Activated naive CD4-positive, alpha-beta T cell treated with Interleukin-2 at 50 U/mL for 16 hours (primary cell): Measurements from ENCODE around the gene GLOD5.
"Not testable (repeated sequence)": the region's sequence is repeated elsewhere in the genome, so short reads cannot be mapped to it uniquely, and the experiment has no call there.

ENCODE experiments used
- DNase-seq: peaks from one replicate; pipeline ENCODE4 v3.0.0-alpha.2; 2020

The GLOD5 gene

GRCh38 chrX:48798318-48798717, 36.8 kb downstream of the GLOD5 start:
- DNase-seq = no peak

- no peak for DNase-seq
Observed at GRCh38 chrX:48800574-48801279, 39.2 kb downstream of the GLOD5 start.

- DNase-seq = peak; percentile 95
Observed at GRCh38 chrX:48801280-48802088, 39.9 kb downstream of the GLOD5 start, which contains the start of gene HDAC6. Gene HDAC6 (plus strand): TSS chrX:48802067. CDS start chrX:48802693, 626 bp downstream.

GRCh38 chrX:48802089-48802904, 40.8 kb downstream of the GLOD5 start:
- peak; percentile 72 for DNase-seq

- DNase-seq = no peak
Observed at GRCh38 chrX:48802905-48803200, 41.3 kb downstream of the GLOD5 start.

- DNase-seq = no peak
Observed at GRCh38 chrX:48806081-48806480, 44.5 kb downstream of the GLOD5 start.

GRCh38 chrX:48813644-48814043, 52.1 kb downstream of the GLOD5 start:
- DNase-seq = no peak

- DNase-seq = no peak
Observed at GRCh38 chrX:48814722-48815121, 53.2 kb downstream of the GLOD5 start.

GRCh38 chrX:48815266-48815665, 53.7 kb downstream of the GLOD5 start:
- DNase-seq = no peak

GRCh38 chrX:48816014-48816810, 54.7 kb downstream of the GLOD5 start:
- DNase-seq = no peak

- no peak for DNase-seq
Observed at GRCh38 chrX:48818098-48818497, 56.6 kb downstream of the GLOD5 start.

- no peak for DNase-seq
Observed at GRCh38 chrX:48818866-48819265, 57.3 kb downstream of the GLOD5 start.

GRCh38 chrX:48819394-48819793, 57.8 kb downstream of the GLOD5 start:
- not testable (repeated sequence) for DNase-seq

- no peak for DNase-seq
Observed at GRCh38 chrX:48823053-48823452, 61.5 kb downstream of the GLOD5 start.
